GM19240 (cell line): ENCODE results near the gene ARL3.
"Not testable (repeated sequence)": the region's sequence is repeated elsewhere in the genome, so short reads cannot be mapped to it uniquely, and the experiment has no call there.

Source experiments
- DNase-seq: peaks from one replicate; pipeline ENCODE4 v3.0.0; 2011; ENCODE audit warnings: low spot score; ENCODE audit not compliant: insufficient read length

ARL3 gene

DNA sequence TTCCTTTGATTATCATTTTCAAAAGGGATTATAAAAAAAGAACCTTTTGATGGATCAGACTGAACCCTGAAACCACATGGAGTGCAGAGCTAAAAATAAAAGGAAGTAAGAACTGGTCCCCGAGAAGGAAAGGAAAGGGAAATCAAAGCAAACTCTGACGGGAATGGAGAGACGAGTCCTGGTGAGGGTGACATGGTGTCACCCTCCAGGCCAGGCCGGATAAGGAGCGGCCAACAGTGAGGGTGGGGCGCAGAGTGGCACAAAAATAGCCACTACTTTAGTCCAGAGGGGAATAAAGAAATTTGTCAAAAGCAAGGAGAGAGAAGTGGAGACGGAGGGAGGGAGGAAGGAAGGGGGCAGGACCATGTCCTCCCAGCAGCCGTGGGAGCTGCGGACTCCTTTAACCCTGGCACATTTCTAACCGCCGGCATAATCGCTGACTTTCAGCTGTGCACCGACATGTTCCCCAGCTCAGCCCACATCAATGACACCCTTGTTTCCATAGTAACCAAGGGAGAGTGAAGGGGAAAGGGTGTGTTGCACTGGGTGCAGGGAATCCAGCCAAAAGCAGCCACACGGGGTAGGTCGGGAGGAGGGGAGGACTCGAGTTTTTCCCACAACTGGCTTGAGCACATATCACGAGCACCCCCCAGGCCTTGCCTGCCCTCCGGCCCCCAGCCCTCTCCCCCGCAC, 40.2 kb downstream of the ARL3 start:
- DNase-seq: peak; percentile 53

DNA sequence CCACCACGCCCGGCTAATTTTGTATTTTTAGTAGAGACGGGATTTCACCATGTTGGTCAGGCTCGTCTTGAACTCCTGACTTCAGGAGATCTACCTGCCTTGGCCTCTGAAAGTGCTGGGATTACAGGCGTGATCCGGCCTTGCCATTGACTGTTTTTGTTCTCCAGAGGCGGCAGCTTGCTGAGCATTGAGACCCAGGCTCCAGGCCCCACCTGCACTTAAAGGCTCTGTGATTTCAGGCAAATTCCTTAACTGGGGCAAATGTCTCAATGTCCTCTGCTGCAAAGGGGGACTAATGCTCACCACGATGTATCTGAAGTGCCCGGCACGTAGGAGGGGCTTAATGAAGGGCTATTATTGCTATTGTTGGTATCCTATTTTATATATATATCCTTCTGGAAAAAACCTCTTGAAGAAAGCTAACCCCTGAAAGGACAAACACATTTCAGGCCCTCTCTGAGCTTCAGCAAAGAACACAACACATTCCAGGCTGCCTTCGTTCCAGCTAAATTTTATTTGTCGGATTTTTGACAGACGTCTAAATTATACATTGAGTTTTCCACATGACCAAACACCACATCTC, 40.9 kb downstream of the ARL3 start:
- DNase-seq: no peak

DNA sequence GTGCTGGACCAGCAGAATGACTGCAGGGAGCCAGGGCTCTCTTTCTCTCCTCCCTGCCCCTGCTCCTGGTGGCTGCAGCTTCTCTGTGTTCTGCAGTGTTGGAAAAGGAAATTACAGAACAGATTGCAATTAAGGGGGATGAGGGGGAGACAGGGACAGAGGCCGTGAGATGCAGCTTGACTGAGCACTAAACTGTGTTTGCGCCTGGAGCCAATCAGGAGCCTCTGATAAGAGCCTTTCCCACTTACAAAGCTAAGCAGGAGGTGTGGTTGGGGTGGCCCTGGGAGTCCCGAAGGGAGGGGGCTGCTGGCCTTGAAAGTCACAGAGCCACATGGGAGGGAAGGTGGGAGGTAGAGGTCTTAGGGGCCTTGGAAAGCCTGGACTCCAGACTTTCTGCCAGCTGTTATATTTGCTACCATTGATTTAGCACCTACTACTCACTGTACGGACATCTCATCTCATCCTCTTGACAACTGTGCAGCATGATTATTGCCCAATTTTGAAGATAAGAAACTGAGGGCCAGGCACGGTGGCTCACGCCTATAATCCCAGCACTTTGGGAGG, 43.2 kb downstream of the ARL3 start:
- no peak for DNase-seq

DNA sequence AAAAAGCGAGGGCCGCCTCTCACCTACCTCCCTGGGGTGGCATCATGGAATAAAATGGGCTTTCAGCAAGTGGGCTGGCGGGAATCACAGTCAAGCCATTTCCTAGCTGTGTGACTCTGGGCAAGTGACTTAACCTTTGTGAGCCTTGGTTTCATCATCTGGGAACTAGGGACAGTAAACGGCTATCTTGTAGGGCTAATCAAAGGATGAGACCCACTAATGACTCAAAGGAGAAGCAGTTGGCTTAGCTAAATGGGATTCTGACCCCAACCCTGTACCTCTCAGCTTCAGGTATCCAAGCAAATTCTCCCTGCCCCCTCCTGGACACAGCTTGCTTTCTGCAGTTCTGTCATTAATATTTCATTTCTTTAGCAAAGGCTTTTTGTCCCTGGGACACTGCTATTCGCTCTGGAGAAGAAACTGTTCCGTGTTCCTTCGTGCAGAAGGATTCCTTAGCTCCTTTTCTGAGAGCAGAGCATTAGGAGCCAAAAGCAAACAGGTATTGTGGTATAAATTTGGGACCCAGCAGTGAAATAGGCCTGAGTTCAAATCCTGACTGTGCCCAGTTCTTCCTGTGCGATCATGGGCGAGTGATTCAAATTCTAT, 44.0 kb downstream of the ARL3 start:
- DNase-seq: no peak

DNA sequence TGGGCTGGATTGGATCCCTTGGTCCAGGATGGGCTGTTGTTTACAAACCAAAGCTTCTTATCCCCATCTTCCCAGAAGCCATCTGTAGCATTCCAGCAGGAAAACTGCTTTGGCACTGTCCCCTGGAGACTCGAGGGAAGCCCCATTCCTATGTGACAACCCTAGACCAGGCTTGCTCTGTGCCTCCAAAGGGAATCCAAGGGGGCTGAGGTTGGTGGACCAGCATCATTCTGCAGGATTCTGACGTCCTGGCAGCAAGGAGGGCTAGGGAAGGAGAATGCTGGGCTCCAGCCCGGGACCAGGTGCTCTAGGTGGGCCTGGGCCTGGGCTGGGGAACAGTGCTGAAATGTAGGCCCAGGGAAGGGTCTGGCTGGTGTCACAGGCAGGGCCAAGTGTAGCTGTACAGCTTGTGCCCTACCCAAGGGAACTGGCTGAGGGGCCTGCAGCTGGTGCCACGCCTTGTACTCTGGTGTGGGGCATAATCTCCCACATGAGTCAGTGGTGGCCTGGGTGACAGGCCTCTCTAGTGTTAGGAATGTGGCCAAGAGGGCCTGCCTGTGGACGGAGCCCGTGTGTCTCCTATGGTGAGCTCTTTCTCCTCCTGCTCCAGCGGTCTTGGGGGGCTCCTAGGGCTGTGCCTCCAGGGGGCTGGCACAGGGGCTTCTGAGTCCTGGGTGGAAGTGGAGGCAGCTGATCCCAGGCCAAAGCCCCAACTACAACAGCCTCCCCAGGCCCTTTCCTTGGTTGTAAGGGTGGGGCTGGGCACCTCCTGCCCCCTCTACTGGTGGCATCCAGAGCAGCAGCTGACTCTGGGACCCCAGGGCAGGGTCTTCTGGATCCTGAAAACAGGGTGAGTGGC, 44.8 kb downstream of the ARL3 start:
- DNase-seq: no peak

DNA sequence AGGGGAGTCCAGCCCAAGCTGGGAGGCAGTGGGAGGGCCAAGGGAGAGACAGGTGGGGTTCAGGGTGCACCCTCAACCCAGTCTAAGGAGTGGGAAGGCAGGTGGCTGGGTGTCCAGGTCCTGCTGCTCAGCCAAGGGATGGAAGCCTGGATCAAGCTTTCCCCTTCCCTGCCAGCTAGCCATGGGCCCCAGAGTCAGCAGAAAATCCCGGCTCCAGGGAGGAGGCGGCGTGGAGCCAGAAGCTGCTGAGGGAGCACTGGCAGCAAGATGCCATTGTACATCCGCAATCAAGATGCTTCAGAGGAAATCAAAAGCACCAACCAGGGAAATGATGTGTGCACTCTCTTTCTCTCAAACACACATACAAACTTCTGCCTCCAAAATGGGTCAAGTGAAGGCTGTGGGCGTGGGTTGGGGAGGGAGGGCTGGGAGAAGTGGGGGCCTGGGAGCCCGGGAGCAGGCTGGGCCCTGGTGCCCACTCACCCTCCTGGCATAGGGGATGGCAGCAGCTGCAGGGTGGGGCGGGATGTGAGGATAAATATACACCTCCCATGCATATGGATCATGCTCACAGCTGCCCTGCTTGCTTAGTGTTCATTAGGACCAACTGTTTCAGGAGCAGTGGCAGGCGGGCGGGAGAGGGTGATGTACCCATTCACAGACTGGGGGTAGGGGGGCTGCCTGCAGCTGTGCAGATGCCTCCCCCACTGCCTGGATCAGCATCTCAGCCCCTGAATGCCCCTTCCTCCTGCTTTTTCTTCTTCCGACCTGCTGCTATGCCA, 45.7 kb downstream of the ARL3 start:
- DNase-seq: no peak

DNA sequence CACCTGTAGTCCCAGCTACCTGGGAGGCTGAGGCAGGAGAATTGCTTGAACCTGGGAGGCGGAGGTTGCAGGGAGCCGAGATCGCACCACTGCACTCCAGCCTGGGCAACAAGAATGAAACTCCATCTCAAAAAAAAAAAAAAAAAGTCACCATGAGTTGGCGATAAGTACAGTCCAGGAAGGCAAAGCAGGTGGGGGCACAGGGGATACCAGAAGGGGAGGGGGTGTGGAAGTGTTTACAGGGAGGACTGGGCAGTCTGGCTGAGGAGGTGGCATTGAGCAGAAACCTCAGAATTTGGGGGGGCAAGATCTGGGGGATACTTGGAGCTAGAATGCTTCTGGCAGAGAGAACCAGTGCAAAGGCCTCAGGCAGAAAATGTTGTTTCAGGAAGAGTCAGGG, 46.8 kb downstream of the ARL3 start:
- DNase-seq: not testable (repeated sequence)

DNA sequence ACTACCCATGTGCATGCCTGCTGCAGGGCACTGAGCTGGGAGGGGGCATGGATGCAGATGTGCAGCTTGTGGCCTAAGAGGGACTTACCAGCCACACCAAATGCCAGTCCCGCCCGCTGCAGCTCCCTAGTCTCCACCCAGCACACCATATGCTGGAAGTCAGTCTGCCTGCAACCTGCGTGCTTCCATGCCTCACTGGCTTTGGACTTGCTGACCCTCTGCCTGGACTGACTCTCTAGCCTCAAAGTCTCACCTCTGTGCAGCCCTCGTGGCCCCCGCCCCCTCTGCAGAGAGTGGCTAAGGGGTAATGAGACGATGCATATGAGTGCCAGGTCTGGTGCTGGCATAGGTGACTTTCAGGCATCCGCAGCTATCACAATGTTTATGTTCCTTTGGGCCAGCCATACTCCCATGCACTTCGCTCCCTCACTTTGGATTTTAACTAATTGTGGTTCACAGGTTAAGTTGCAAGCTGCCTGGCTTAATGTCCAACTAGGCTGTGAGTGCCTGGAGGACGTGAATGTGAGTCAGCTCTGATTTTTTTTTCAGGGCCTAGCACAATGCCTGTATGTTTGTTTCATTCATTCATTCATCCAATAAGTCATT, 48.2 kb downstream of the ARL3 start:
- no peak for DNase-seq

DNA sequence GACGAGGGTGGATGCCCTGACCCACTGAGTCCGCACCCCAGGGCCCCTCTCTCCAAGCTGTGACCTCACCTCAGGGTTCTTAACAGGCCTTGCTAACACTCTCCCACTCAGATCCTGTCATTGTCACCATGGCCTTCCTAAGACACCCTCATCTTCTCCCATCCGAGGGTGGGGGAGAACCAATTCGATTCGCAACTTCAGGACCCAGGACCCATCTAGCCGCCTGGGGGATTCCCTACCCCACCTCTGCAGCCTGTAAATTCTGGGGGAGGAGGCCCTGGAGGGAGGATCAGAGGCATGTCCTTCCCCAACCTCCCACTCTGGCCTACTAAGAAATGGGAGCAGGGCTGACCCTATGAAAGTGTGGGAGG, 52.6 kb downstream of the ARL3 start:
- DNase-seq: no peak

DNA sequence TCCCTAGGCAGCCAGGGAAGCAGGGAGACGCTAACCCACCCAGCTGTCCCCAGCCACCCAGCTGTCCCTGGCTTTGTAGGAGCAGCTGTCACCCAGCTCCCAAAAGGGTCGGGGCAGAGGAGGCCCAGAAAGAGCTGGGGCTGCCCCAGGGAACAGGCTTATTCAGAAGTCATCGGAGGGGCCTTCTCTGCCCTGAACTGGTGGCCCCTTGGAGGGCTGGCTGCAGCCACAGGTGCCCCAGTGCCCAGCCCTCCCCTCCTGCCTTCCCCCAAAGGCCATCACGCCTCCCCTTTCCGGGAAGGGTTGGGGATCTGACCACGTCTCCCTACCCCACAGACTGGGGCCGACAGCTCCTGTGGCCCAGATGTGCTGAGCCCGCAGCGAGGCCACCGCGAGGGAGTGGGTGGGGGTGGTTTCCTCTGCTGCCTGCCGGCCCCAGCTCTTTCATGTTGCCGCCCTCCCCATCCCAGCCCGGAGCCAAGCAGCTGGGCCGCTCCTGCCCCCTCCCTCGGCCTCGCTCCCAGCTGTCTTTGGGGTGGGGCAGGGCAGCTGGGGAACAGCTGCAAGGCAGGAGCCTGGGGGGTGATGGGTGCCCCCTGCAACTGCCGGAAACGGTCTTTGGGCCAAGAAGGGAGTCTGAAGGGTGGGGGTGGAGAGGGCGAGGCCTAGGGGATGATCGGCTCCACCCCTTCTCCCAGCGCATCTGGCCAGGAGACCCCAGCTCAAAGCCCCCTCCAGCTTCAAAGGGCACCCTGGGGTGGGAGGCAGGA, 53.1 kb downstream of the ARL3 start:
- DNase-seq: peak; percentile 92

DNA sequence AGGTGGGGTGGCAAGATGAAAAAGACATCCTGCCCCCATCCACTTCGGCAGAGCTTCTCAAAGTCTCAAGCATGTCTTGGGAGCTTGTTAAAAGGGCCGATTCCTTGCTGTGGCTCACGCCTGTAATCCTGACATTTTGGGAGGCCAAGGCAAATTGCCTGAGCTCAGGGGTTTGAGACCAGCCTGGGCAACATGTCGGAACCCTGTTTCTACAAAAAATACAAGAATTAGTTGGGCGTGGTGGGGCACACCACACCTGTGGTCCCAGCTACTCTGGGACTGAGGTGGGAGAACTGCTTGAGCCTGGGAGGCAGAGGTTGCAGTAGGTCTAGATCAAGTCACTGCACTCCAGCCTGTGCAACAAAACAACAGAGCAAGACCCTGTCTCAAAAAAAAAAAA, 55.4 kb downstream of the ARL3 start:
- no peak for DNase-seq

DNA sequence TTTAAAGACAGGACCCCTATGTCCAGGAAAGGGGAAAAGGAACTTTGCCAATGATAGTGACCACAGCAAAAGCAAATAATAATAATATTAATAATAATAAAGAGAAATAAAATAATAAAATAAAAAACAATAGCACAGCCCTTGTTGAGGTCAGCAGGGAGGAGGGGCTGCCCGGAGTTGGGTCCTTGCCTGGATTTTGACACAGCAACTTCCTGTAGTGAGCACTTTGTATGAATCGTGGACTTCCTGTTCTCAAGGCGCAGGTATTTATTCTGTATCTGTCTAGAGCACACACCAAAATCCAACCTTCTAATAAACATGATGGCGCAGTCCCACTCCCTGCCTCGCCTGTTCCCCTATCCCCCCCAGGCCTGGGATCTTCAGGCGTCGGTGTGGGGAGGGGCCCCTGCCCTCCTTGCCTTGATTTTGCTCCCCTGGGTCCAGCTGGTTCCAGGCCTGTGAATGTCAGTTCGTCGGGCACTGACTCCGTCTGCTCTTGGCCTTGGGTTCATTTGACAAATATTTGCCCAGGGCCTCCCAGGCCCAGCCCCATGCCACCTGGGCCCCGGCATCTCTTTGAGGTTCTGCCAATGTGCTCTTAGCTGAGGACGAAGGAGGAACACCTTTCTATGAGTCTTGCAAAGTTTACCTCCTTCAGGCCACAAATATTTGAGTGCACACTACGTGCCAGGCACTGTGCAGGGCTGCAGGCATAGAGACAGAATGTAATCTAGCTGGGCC, 56.0 kb downstream of the ARL3 start:
- no peak for DNase-seq

DNA sequence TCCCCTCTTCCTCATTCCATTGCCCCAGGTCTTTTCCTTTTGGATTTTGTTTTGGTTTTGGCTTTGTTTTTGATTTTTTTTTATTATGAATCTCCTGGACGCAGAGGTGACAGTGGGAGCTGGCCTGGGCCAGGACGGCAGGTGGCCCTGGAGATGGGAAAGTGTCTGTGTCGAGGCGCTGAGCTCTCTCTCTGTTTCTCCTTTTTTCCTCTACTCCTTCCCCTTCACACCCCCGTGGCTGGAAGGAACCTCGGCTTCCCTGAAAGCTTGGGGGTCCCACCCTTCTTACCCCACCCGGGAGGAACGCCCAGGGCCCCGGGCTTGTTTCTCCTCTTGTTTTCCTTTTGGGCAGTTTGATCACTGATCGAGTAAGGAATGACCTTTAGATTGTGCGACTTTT, 56.7 kb downstream of the ARL3 start:
- DNase-seq: no peak

DNA sequence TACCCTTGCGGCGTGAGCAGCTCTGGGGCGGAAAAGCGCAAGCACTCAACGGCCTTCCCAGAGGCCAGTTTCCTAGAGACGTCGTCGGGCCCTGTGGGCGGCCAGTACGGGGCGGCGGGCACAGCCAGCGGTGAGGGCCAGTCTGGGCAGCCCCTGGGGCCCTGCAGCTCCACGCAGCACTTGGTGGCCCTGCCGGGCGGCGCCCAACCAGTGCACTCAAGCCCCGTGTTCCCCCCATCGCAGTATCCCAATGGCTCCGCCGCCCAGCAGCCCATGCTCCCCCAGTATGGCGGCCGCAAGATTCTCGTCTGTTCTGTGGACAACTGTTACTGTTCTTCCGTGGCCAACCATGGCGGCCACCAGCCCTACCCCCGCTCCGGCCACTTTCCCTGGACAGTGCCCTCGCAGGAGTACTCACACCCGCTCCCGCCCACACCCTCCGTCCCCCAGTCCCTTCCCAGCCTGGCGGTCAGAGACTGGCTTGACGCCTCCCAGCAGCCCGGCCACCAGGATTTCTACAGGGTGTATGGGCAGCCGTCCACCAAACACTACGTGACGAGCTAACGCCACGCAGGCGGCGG, 57.3 kb downstream of the ARL3 start:
- DNase-seq: no peak

DNA sequence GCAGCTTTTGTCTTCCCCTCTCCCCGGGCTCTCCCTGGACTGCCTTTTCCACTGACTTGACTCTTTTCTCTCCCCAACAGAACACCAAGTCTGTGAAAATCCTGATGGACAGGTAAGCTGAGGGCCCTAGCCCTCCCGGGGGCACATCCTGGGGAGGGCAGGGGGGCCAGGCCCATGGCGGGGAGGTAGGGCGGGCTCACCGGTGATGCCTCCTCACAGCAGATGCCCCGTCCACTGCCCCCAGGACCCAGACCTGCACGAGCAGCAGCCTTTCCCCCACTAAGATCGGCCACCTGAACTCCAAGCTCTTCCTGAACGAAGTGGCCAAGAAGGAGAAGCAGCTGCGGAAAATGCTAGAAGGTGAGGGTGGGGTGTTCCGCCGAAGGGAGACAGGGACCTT, 58.2 kb downstream of the ARL3 start:
- DNase-seq: no peak

DNA sequence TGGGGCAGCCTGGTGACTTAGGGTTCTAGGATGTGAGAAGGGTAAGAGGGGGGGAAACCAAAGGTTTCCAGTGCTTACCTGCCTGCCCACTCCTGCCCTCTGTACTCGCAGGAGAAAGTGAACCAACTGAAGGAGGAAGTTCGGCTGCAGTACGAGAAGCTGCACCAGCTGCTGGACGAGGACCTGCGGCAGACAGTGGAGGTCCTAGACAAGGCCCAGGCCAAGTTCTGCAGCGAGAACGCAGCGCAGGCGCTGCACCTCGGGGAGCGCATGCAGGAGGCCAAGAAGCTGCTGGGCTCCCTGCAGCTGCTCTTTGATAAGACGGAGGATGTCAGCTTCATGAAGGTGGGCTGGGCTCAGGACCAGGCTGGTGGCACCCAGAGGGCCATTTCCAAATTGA, 59.2 kb downstream of the ARL3 start:
- no peak for DNase-seq

DNA sequence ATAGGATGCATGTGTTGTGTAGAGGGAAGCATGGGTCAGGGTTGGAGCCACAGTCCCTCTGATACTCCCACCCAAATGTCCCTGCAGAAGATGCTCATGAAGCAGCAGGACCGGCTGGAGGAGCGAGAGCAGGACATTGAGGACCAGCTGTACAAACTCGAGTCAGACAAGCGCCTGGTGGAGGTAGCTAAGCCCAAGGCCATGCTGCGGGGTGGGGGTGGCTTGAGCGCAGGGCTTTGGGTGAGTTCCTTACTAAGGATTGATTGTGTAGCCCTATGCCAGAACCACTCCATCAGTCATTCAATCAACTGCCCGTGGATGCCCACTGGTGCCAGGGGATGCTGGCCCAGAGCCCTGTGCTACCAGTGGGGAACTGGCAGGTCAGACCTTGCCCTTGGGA, 59.6 kb downstream of the ARL3 start:
- DNase-seq: no peak

DNA sequence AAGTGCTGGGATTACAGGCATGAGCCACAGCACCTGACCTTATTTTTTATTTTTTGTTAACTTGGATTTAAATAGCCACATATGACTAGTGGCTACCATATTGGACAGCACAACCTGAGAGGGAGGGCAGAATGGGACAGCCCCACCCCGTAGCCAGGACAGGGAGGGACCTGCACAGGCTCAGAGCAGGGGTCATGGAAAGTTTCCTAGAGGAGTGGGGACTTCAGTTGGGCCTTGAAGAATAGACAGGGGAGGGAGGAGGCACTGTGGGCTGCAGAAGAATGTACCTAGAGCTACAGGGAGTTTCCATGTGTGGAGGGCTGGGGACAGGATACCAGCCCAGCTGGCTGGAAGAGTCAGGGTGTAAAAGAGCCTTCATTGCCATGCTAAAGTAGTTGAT, 61.1 kb downstream of the ARL3 start:
- no peak for DNase-seq
